Measurements from ENCODE around the gene DENND4A.

Gene DENND4A

GRCh38 chr15:65835447-65835846, 43.4 kb upstream of the DENND4A start:
- TF ChIP-seq CTCF (IDR thresholded peaks at IDR 0.05; ENCODE audit: insufficient read depth, low read depth, low read length, missing control alignments): no peak
- no peak for DNase-seq (ENCODE audit: low read depth)
- H3K4me3 ChIP-seq (ENCODE audit: low read length): no peak overlapping the region

GRCh38 chr15:65834603-65835282, 42.6 kb upstream of the DENND4A start:
- TF ChIP-seq CTCF (IDR thresholded peaks at IDR 0.05; ENCODE audit: insufficient read depth, low read depth, low read length, missing control alignments): no peak
- no peak for DNase-seq (ENCODE audit: low read depth)
- no peak overlapping the region for H3K4me3 ChIP-seq (ENCODE audit: low read length)

- no peak for DNase-seq (ENCODE audit: low read depth)
- no peak for TF ChIP-seq CTCF (IDR thresholded peaks at IDR 0.05; ENCODE audit: insufficient read depth, low read depth, low read length, missing control alignments)
- H3K4me3 ChIP-seq (ENCODE audit: low read length): no peak overlapping the region
Observed at GRCh38 chr15:65833501-65834205, 41.6 kb upstream of the DENND4A start.

GRCh38 chr15:65832549-65833364, 40.7 kb upstream of the DENND4A start:
- peak; percentile 43 for TF ChIP-seq CTCF (IDR thresholded peaks at IDR 0.05; ENCODE audit: insufficient read depth, low read depth, low read length, missing control alignments)
- no peak overlapping the region for H3K4me3 ChIP-seq (ENCODE audit: low read length)
- peak; percentile 85 for DNase-seq (ENCODE audit: low read depth)

GRCh38 chr15:65829130-65829764, 37.2 kb upstream of the DENND4A start:
- peak; percentile 51 for TF ChIP-seq CTCF (IDR thresholded peaks at IDR 0.05; ENCODE audit: insufficient read depth, low read depth, low read length, missing control alignments)
- peak; percentile 51 for DNase-seq (ENCODE audit: low read depth)

GRCh38 chr15:65828585-65828984, 36.5 kb upstream of the DENND4A start:
- TF ChIP-seq CTCF (IDR thresholded peaks at IDR 0.05; ENCODE audit: insufficient read depth, low read depth, low read length, missing control alignments): no peak
- no peak for DNase-seq (ENCODE audit: low read depth)
- no peak overlapping the region for H3K4me3 ChIP-seq (ENCODE audit: low read length)

More at GRCh38 chr15:65829130-65829764, 37.2 kb upstream of the DENND4A start:
- H3K4me3 ChIP-seq (ENCODE audit: low read length): no peak overlapping the region

Data from epithelial cell of esophagus (primary cell).